Neural progenitor cell (in vitro differentiated cells): ENCODE results near the gene DENND4C. TPM values are rescaled to one million over a fixed set of nuclear protein-coding genes. Genes with fewer than 3 reads are reported as not detected.

Experiments used
- DNase-seq: peaks from one replicate; pipeline ENCODE4 v3.0.0-alpha.2; 2016; ENCODE audit warnings: low spot score
- H2AFZ ChIP-seq: fragments of 200-600 bp; sonication (generic); replicated peaks from 2 replicates; pipeline ENCODE4 v1.6.1; 2016; ENCODE audit warnings: antibody characterized with exemption
- H3F3A ChIP-seq: fragments of 200-600 bp; sonication (generic); 2 replicates; pipeline ENCODE4 v1.6.1; 2016; ENCODE audit warnings: antibody characterized with exemption, low read depth
- H3K27ac ChIP-seq: fragments of 200-600 bp; sonication (generic); 2 replicates; pipeline ENCODE4 v1.5.1; 2016; ENCODE audit warnings: mild to moderate bottlenecking
- H3K27me3 ChIP-seq: fragments of 200-600 bp; sonication (generic); 2 replicates; pipeline ENCODE4 v1.6.1; 2016; ENCODE audit warnings: mild to moderate bottlenecking, moderate library complexity
- H3K36me3 ChIP-seq: fragments of 200-600 bp; sonication (generic); 2 replicates; pipeline ENCODE4 v1.5.1; 2016
- H3K4me1 ChIP-seq: fragments of 200-600 bp; sonication (generic); 2 replicates; pipeline ENCODE4 v1.6.1; 2016; ENCODE audit warnings: mixed run types
- H3K4me2 ChIP-seq: fragments of 200-600 bp; sonication (generic); 2 replicates; pipeline ENCODE4 v1.6.1; 2016
- H3K4me3 ChIP-seq: fragments of 200-600 bp; sonication (generic); 2 replicates; pipeline ENCODE4 v1.5.1; 2016
- H3K79me2 ChIP-seq: fragments of 200-600 bp; sonication (generic); 2 replicates; pipeline ENCODE4 v1.6.1; 2016; ENCODE audit warnings: low read depth
- H3K9ac ChIP-seq: fragments of 200-600 bp; sonication (generic); 2 replicates; pipeline ENCODE4 v1.6.1; 2016
- H3K9me3 ChIP-seq: fragments of 200-600 bp; sonication (generic); 2 replicates; pipeline ENCODE4 v1.5.1; 2016; ENCODE audit warnings: low read depth
- H4K20me1 ChIP-seq: fragments of 200-600 bp; sonication (generic); 2 replicates; pipeline ENCODE4 v1.6.1; 2016; ENCODE audit warnings: low read depth
- H3K27ac Mint-ChIP-seq: 3 replicates; pipeline ENCODE4 v1.8.0; 2021; ENCODE audit warnings: mixed read lengths
- H3K27me3 Mint-ChIP-seq: 2 replicates; pipeline ENCODE4 v1.8.0; 2022; ENCODE audit warnings: low read depth, mild to moderate bottlenecking, inconsistent platforms, moderate library complexity, mixed read lengths; ENCODE audit not compliant: insufficient read depth
- H3K36me3 Mint-ChIP-seq: 3 replicates; pipeline ENCODE4 v1.8.0; 2021; ENCODE audit warnings: mixed read lengths
- H3K4me1 Mint-ChIP-seq: 3 replicates; pipeline ENCODE4 v1.8.0; 2021; ENCODE audit warnings: mixed read lengths
- H3K4me3 Mint-ChIP-seq: 3 replicates; pipeline ENCODE4 v1.8.0; 2021; ENCODE audit warnings: mild to moderate bottlenecking, moderate library complexity, mixed read lengths
- H3K9me3 Mint-ChIP-seq: 3 replicates; pipeline ENCODE4 v1.8.0; 2020; ENCODE audit warnings: mixed read lengths
- CTCF ChIP-seq: fragments of 200-600 bp; sonication (generic); IDR thresholded peaks from 2 replicates; pipeline ENCODE4 v1.5.1; 2017; ENCODE audit warnings: antibody characterized with exemption, mild to moderate bottlenecking
- EZH2 ChIP-seq: fragments of 200-600 bp; sonication (generic); IDR thresholded peaks from 2 replicates; pipeline ENCODE4 v1.6.1; 2017; ENCODE audit warnings: antibody characterized with exemption, mild to moderate bottlenecking, moderate library complexity
- EZH2phosphoT487 ChIP-seq: fragments of 200-600 bp; sonication (generic); IDR thresholded peaks from 2 replicates; pipeline ENCODE4 v1.6.1; 2017; ENCODE audit warnings: antibody characterized with exemption
- total RNA-seq: library from RNA; depleted of rRNA; stranded (reverse); fragments of >200 nt; gene quantifications from 2 replicates; pipeline ENCODE4 v1.2.3, GENCODE V29; 2015; ENCODE audit warnings: low replicate concordance

Gene DENND4C
- total RNA-seq, result 40.7 and 73.4 TPM in 2 replicates

GRCh38 chr9:19230355-19231125 lies at the start of gene DENND4C:
Gene DENND4C, plus strand, starts transcription at chr9:19230693. Its CDS starts 45,482 bp downstream, at chr9:19276175.
- Histone ChIP-seq H3K4me3 (peak within 1 kb of the TSS; percentile 85), H3K27ac (peak within 1 kb of the TSS; percentile 98), H2AFZ (peak within 1 kb of the TSS; percentile 75), H3K79me2 (peaks cover 47% of the 10 kb centered on the region), H3K9me3 (no peaks in the 10 kb centered on the region), H4K20me1 (peaks cover 27% of the 10 kb centered on the region), H3K4me1 (peaks cover 17% of the 10 kb centered on the region), H3F3A (peaks cover 30% of the 10 kb centered on the region), H3K9ac (peak within 1 kb of the TSS; percentile 88), H3K27me3 (no peaks in the 10 kb centered on the region), H3K4me2 (peak within 1 kb of the TSS; percentile 97), H3K36me3 (no peaks in the 10 kb centered on the region)
- peak within 1 kb of the TSS; percentile 97 for H3K4me3 Mint-ChIP-seq
- DNase-seq, result peak; percentile 97
- peak; percentile 42 for TF ChIP-seq CTCF
- TF ChIP-seq EZH2phosphoT487, result no peak
- H3K27me3 Mint-ChIP-seq, result peaks cover 2% of the 10 kb centered on the region
- H3K4me1 Mint-ChIP-seq, result peaks cover 13% of the 10 kb centered on the region
- H3K36me3 Mint-ChIP-seq, result no peaks in the 10 kb centered on the region
- no peaks in the 10 kb centered on the region for H3K9me3 Mint-ChIP-seq
- peak within 1 kb of the TSS; percentile 98 for H3K27ac Mint-ChIP-seq

- H3K9me3 Mint-ChIP-seq, result no peaks in the 10 kb centered on the region
Measured at GRCh38 chr9:19180991-19181390, 49.5 kb upstream of the DENND4C start.

GRCh38 chr9:19181561-19181960 lies 48.9 kb upstream of the DENND4C start:
- peaks cover 7% of the 10 kb centered on the region for H3K4me1 Mint-ChIP-seq
- H3K79me2 ChIP-seq, result no peaks in the 10 kb centered on the region
- no peaks in the 10 kb centered on the region for H3K9me3 Mint-ChIP-seq
- no peaks in the 10 kb centered on the region for H3K4me1 ChIP-seq
- no peak overlapping the region for H3K4me3 ChIP-seq
- TF ChIP-seq EZH2 (no peak), EZH2phosphoT487 (no peak), CTCF (no peak)
- no peak overlapping the region for H3K27ac Mint-ChIP-seq
- H3K4me2 ChIP-seq, result no peak overlapping the region
- no peak overlapping the region for H3K9ac ChIP-seq
- H3K27me3 ChIP-seq, result no peaks in the 10 kb centered on the region
- no peaks in the 10 kb centered on the region for H3F3A ChIP-seq
- no peaks in the 10 kb centered on the region for H4K20me1 ChIP-seq
- no peaks in the 10 kb centered on the region for H3K9me3 ChIP-seq
- H3K27ac ChIP-seq, result no peak overlapping the region
- H3K4me3 Mint-ChIP-seq, result no peak overlapping the region
- no peaks in the 10 kb centered on the region for H3K36me3 Mint-ChIP-seq
- H3K27me3 Mint-ChIP-seq, result peaks cover 2% of the 10 kb centered on the region
- H3K36me3 ChIP-seq, result no peaks in the 10 kb centered on the region
- DNase-seq, result no peak
- H2AFZ ChIP-seq, result no peak overlapping the region

More at GRCh38 chr9:19180991-19181390, 49.5 kb upstream of the DENND4C start:
- no peaks in the 10 kb centered on the region for H3K79me2 ChIP-seq
- no peaks in the 10 kb centered on the region for H3K36me3 ChIP-seq
- no peak overlapping the region for H3K9ac ChIP-seq
- no peak overlapping the region for H3K4me3 ChIP-seq
- no peak overlapping the region for H2AFZ ChIP-seq
- H3K27ac ChIP-seq, result no peak overlapping the region
- H3K4me1 Mint-ChIP-seq, result peaks cover 7% of the 10 kb centered on the region
- no peak overlapping the region for H3K4me2 ChIP-seq
- H3K27me3 Mint-ChIP-seq, result peaks cover 2% of the 10 kb centered on the region
- H3K4me1 ChIP-seq, result no peaks in the 10 kb centered on the region
- H3K9me3 ChIP-seq, result no peaks in the 10 kb centered on the region
- no peak for DNase-seq
- H3K27me3 ChIP-seq, result no peaks in the 10 kb centered on the region
- no peaks in the 10 kb centered on the region for H3K36me3 Mint-ChIP-seq
- no peak for TF ChIP-seq EZH2
- no peak for TF ChIP-seq CTCF
- TF ChIP-seq EZH2phosphoT487, result no peak
- H3F3A ChIP-seq, result no peaks in the 10 kb centered on the region
- H3K4me3 Mint-ChIP-seq, result no peak overlapping the region
- no peak overlapping the region for H3K27ac Mint-ChIP-seq
- no peaks in the 10 kb centered on the region for H4K20me1 ChIP-seq
